ENCODE results near the gene ZBTB7C. TPM values are rescaled to one million over a fixed set of nuclear protein-coding genes. Genes with fewer than 3 reads are reported as not detected.

The ZBTB7C gene
- total RNA-seq, 1 donor from 2014 or later: 7.4 TPM

- no peak for TF ChIP-seq CTCF (IDR thresholded peaks at IDR 0.05; ENCODE audit: unreplicated experiment)
- Mint-ChIP-seq H3K27me3 (ENCODE audit: low read depth) (peaks cover 18% of the 10 kb centered on the region), H3K27ac (no peak overlapping the region), H3K36me3 (no peaks in the 10 kb centered on the region), H3K4me3 (no peak overlapping the region), H3K9me3 (no peaks in the 10 kb centered on the region), H3K4me1 (peaks cover 35% of the 10 kb centered on the region)
- DNase-seq (ENCODE audit: low spot score in 2 of 2, unreplicated experiment in 2 of 2): no peak
Measured at GRCh38 chr18:48126240-48126639, 282.9 kb downstream of the ZBTB7C start.

GRCh38 chr18:48125724-48126123 lies 283.5 kb downstream of the ZBTB7C start:
- DNase-seq (ENCODE audit: low spot score in 2 of 2, unreplicated experiment in 2 of 2): no peak
- Mint-ChIP-seq H3K4me3 (no peak overlapping the region), H3K27ac (no peak overlapping the region), H3K4me1 (peaks cover 35% of the 10 kb centered on the region), H3K36me3 (no peaks in the 10 kb centered on the region), H3K9me3 (no peaks in the 10 kb centered on the region), H3K27me3 (ENCODE audit: low read depth) (peaks cover 18% of the 10 kb centered on the region)
- no peak for TF ChIP-seq CTCF (IDR thresholded peaks at IDR 0.05; ENCODE audit: unreplicated experiment)

- H3K36me3 Mint-ChIP-seq: no peaks in the 10 kb centered on the region
- no peaks in the 10 kb centered on the region for H3K9me3 Mint-ChIP-seq
- DNase-seq (ENCODE audit: low spot score in 2 of 2, unreplicated experiment in 2 of 2): no peak
- H3K4me1 Mint-ChIP-seq: peaks cover 33% of the 10 kb centered on the region
- no peak overlapping the region for H3K27ac Mint-ChIP-seq
- TF ChIP-seq CTCF (IDR thresholded peaks at IDR 0.05; ENCODE audit: unreplicated experiment): no peak
- no peak overlapping the region for H3K4me3 Mint-ChIP-seq
- H3K27me3 Mint-ChIP-seq (ENCODE audit: low read depth): peaks cover 14% of the 10 kb centered on the region
Measured at GRCh38 chr18:48124857-48125626, 284.1 kb downstream of the ZBTB7C start.

- no peak overlapping the region for H3K27ac Mint-ChIP-seq
- peaks cover 34% of the 10 kb centered on the region for H3K4me1 Mint-ChIP-seq
- peaks cover 10% of the 10 kb centered on the region for H3K27me3 Mint-ChIP-seq (ENCODE audit: low read depth)
- no peak for DNase-seq (ENCODE audit: low spot score in 2 of 2, unreplicated experiment in 2 of 2)
- no peaks in the 10 kb centered on the region for H3K36me3 Mint-ChIP-seq
- no peak for TF ChIP-seq CTCF (IDR thresholded peaks at IDR 0.05; ENCODE audit: unreplicated experiment)
- no peak overlapping the region for H3K4me3 Mint-ChIP-seq
- H3K9me3 Mint-ChIP-seq: no peaks in the 10 kb centered on the region
Measured at GRCh38 chr18:48123941-48124340, 285.2 kb downstream of the ZBTB7C start.

- DNase-seq (ENCODE audit: low spot score in 2 of 2, unreplicated experiment in 2 of 2): no peak
- H3K4me1 Mint-ChIP-seq: peaks cover 31% of the 10 kb centered on the region
- no peak overlapping the region for H3K4me3 Mint-ChIP-seq
- peaks cover 10% of the 10 kb centered on the region for H3K27me3 Mint-ChIP-seq (ENCODE audit: low read depth)
- H3K36me3 Mint-ChIP-seq: no peaks in the 10 kb centered on the region
- no peak overlapping the region for H3K27ac Mint-ChIP-seq
- no peak for TF ChIP-seq CTCF (IDR thresholded peaks at IDR 0.05; ENCODE audit: unreplicated experiment)
- H3K9me3 Mint-ChIP-seq: no peaks in the 10 kb centered on the region
Measured at GRCh38 chr18:48123324-48123723, 285.9 kb downstream of the ZBTB7C start.

Measured in mesothelial cell of epicardium (in vitro differentiated cells).